ENCODE measurements around the gene FOXJ3.

DNA sequence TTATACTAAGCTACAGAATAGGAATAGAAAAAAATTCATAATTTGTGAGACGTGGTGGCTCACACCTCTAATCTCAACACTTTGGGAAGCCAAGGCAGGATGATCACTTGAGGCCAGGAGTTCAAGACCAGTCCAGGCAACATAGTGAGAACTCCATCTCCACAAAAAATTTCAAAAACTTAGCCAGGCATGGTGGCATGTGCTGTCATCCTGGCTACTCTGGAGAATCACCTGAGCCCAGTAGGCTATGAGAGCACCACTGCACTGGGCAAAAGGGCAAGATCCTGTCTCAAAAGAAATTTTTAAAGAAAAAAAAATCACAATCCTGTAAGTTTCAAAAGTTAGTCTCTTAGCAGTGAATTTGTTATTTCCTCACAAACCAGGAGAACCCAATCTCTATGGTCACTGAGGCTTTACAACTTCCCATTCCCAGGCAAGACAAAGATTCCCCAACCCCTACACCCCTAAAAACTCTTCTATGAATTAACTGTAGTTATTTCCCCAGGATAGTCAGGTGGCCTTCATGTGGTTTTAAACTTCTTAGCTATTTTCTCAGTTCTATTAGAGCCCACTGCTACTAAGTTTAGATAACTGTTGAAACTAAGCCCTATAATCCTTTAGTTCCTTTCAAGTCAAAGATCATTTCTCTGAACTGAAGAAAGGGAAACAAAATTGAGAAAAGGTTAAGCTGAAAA, 74.5 kb downstream of the FOXJ3 start:
- TF ChIP-seq POLR2AphosphoS5 (IDR thresholded peaks at IDR 0.05) (no peak), CTCF (IDR thresholded peaks at IDR 0.05) (no peak), POLR2A (IDR thresholded peaks at IDR 0.05) (no peak)

Data from breast epithelium (tissue), 3 donors.